NOMO-1 treated with DMSO at 0.1 percent for 48 hours (cell line): ENCODE results near the gene PYCR2.
"Not testable (repeated sequence)": the region's sequence is repeated elsewhere in the genome, so short reads cannot be mapped to it uniquely, and the experiment has no call there.

Experiments used
- DNase-seq: peaks from one replicate; lab custom pipeline; 2025; ENCODE audit not compliant: unreplicated experiment; lab: John Stamatoyannopoulos, UW

PYCR2 gene

DNA sequence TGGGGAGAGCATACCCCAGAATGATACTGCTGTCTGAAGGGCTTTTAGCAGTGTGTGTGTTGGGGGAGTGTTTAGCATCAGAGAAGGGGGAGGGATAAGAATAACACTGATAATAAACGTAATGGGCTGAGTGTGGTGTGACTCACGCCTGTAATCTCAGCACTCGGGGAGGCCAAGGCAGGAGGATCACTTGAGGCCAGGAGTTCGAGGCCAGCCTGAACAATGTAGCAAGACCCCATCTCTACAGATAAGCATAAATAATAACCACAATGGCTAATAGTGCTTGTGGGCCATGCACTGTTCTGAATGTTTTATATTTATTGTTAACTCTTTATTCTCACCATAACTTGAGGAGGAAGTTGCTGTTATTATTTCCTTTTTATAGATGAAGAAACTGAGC lies 19.5 kb upstream of the PYCR2 start:
- DNase-seq = no peak

DNA sequence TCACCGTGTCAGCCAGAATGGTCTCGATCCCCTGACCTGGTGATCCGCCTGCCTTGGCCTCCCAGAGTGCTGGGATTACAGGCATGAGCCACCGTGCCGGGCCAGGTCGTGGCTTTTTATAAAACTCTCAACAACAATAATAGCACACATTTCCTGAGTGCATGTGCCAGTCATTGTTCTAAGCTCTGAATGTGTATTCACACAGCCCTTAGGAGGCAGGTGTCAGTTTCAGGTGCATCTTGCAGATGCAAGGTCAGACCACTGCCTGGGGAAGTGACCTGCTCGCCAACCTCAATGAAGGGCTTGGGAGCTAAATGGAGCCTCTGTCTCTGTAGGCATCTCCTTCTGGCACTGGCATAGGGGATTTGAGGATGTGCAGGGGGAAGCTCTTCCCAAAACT lies 18.5 kb upstream of the PYCR2 start:
- no peak for DNase-seq

DNA sequence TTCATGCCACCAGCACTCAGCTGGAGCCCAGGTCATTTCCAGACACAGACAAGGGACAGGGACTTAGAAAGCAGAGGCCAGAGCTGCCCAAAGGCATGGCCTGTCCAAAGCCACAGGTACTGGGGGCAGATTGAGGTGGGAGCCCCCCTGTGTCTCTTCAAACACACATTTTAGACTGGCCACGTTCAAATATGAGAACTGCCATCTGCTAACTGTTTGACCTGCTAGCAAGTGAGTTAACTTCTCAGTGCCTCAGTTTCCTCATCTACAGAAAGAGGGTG lies 17.8 kb upstream of the PYCR2 start:
- no peak for DNase-seq

DNA sequence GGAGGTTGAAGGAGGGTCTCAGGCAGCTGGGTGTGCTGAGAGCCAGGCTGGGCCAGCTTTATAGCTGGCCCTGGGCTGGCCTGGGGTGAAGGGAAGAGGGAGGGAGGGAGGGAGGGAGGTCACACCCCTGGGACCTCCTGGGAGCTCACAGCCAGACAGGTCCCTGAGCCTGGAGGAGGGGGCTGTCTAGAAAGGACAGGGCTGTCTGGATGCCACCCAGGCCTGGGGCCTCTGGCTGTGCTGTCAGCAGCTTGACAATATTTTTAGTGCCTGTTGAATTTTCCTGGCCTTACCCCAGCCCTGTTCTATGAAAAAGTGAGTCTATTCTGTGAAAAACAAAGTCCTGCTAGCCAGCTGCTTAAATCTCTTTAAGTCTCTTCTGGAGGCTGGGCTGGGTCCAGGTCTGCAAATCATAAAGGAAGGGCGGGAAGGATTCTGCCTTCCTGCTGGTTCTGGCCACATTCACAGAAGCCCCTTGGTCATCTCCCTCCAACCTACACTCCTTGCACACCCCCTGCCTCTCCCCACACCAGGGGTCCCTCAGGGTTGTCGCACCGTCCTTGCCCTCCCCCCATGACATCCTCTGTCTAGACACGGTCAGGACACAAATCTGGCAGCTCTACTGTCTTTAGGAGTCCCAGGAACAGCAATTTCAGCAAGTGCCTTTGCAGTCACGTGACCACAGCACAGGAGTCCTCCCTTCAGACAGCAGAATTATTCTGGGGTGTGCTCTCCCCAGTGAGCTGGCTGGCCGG lies 17.3 kb upstream of the PYCR2 start, which contains the start of gene LEFTY2:
LEFTY2 (minus strand) TSS at position 34 of the 755 bp plus-strand sequence. CDS start 80 bp downstream, outside the sequence.
- no peak for DNase-seq

DNA sequence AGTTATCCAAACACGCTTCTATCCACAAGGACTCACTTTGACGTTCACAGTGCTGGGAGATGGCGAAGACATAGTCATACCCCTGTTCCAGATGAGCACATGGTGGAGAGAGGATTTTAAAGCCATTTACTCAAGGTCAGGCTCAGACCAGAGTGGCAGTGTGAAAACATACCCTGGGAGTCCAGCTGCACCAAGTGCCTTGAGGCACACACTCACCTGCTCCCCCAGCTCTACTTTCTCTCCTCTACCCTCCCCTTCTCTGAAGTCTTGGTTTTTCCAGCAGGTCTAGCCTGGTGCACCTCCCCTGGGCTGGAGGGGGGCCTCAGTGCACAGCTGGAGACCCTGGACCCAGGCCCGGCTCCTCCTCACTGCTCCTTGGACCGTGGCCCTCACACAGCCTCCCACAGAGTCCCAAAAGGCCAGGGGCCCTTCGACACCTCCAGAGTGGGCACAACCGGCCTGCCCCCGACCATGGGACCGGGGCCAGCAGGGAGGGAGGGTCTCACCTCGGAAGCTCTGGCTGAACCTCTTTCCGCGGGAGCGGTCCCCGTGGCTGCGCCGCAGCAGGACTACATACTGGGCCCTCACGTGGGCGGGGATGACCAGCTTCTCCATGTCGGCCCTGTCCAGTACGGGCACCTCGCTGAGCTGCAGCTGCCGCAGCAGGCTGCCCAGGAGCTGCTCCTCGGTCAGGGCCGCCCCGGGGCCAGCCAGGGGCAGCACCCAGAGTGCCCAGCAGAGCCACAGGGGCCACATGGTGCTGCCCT lies 16.5 kb upstream of the PYCR2 start:
- DNase-seq = no peak

DNA sequence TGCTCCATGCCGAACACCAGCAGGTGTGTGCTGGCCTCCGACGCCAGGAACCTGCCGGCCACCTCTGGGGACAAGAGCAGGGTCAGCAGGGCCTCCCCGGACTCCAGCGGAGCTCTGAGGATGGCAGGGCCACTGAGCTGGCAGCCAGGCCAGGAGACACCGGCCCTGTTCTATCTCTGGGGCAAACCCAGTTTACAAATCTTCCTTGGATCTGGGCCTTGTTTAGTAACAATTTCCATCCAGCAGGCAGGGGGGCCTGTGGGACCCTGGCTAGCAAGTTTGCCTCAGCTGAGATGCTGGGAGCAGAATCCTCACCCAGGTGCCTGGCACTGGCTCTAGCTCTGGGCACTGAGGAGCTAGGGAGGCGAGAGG lies 15.9 kb upstream of the PYCR2 start:
- not testable (repeated sequence) for DNase-seq

DNA sequence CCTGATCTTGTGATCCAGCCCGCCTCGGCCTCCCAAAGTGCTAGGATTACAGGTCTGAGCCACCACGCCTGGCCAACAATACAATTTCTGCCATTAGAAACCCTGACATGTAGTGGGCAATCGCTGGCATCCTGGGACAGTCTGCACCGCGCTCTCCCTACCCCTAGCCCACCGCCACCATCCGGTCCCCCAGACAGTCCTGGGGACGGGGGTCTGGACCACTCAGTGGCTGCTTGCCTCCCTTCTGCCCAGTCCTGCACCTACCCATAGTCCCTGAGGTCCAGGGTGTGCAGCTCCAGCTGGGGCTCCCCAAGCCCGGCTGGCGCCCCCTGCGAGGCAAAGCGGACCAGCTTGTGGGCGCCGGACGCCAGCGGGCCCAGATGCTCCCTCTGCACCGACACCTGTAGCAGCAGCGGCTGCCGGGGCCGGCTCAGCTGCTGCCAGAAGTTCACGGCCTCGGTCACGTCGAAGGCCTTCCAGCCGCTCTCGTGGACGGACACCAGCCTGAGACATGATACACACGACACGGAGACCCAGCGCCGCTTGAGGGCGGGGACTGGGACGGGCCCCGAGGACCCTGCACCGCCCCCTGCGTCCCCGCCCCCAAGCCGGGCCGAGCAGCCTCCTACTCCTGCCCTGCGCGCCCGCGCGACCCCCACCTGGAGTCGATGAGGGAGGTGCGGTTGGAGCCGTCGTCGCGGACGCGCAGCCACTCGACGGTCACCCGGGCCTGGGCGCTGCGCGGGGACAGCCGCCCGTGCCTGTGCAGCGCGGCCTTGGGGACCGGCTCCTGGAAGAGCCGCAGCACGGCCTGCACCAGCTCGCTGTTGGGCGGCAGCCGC lies 15.3 kb upstream of the PYCR2 start:
- not testable (repeated sequence) for DNase-seq

DNA sequence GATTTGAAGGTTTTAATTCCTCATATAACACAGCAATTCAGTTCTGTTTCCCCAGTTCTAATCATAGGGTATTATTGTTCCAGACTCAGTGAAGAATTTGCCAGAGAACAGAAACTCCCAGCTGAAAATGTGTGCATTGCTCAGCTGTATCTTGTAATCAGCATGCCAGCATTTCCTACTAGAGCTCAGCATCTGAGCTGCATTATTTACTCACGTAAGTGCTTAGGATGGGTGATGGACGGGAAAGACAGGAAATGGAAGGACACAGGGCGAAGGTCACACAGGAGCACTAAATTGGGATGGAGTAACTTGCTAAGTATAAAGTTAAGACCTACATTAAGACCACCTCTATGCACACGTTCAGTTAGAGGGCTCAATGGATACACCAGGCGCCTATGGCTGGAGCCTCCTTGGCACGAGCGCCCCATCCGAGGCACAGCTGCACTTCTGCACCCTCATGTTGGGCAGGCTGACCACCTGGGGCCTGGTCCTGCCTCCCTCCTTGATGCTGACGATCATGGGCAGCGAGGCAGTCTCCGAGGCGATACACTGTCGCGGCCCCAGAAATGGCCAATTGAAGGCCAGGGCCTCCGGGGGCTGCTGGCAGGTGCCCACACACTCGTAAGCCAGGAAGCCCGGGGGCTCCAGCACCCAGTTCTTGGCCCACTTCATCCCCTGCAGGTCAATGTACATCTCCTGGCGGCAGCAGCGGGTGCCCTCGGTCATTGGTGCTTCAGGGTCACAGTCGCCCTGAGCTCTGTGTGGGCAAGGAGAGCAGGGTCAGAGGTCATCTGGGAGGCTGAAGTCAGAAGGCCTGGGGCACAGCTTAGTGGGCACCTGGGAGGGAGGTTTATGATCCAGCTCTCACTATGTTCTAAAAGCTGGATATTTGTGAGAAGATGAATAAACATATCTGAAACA lies 13.3 kb upstream of the PYCR2 start:
- no peak for DNase-seq

DNA sequence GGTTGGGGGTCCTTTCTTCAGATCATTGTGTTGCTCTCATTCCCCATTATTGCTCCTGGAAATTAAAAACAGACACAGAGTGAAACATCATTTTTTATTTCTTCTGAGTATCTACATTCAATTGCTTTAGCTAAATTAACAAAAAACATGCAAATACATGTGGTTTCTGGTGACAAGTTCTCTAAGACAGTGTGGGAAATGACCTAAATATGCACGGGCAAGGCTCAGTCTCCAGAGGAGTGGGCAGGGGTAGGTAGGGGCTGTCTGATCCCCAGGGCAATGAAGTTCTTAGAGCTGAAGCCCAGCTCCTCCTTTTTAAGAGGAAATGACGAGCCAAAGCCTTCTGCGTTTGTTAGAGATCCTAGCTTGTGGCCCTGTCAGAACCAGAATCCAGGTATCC lies 12.5 kb upstream of the PYCR2 start:
- no peak for DNase-seq

DNA sequence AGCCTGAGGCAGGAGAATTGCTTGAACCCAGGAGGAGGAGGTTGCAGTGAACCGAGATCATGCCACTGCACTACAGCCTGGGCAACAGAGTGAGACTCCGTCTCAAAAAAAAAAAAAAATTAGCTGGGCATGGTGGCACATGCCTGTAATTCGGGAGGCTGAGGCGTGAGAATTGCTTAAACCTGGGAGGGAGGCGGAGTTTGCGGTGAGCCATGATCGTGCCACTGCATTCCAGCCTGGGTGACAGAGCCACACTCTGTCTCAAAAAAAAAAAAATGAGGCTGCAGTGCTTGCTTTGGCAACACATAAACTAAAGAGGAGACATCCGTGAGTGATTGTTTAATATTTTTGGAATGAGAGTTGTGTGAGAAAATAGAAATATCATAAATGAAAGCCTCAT lies 12.0 kb upstream of the PYCR2 start:
- DNase-seq = not testable (repeated sequence)

DNA sequence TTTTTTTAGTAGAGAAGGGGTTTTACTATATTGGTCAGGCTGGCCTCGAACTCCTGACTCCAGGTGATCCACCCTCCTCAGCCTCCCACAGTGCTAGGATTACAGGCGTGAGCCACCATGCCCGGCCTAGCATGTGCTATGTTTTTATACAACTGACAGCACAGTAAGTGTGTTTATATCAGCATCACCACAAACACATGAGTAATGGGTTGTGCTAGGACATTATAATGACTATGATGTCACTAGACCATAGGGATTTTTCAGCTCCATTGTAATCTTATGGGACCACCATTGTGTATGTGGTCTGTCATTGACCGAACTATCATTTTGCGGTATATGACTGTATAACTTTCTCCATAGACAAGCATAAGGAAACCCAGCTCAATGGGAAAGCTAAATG lies 10.7 kb upstream of the PYCR2 start:
- no peak for DNase-seq

DNA sequence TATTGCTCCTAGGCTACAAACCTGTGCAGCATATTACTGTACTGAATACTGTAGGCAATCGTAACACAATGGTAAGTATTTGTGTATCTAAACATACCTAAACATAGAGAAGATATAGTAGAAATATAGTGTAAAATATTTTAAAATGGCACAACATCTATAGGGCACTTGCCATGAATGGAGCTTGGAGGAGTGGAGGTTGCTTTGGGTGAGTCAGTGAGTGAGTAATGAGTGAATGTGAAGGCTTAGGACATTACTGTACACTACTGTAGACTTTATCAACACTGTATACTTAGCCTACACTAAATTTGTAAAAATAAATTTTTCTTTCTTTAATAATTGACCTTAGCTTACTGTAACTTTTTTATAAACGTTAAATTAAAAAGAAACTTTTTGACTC lies 9.0 kb upstream of the PYCR2 start:
- DNase-seq = no peak

DNA sequence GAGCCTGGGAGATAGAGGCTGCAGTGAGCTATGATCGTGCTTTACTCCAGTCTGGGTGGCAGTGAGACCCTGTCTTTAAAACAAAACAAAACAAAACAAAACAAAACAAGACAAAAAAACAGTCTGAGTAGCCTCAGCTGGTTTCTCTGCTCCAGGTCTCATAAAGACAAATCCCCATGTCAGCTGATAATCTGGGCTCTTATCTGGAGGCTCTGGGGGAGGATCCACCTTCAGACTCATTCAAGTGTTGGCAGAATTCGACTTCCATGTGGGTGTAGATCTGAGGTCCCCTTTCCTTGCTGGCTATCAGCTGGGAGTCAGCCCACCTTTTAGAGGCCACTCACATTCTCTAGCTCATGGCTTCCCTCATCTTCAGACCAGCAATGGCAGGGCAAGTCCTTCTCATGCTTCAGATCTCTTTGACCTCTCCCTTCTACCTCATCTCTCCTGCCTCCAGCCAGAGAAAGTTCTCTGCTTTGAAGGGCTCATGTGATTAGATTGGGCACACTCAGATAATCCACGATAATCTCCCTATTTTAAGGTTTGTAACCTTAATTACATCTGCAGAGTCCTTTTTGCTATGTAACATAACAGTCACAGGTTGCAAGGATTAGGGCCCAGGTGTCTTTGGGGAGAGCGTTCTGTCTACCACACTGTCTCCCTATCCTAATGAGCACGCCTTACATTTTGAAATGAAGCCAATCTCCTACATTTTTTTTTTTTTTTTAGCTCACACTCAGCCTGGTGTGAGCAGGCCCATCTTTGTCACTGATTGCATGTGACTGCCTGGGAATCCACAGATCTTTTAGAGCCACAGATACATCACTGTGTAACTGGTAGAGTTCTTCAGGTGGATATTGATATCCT lies 7.5 kb upstream of the PYCR2 start:
- no peak for DNase-seq

DNA sequence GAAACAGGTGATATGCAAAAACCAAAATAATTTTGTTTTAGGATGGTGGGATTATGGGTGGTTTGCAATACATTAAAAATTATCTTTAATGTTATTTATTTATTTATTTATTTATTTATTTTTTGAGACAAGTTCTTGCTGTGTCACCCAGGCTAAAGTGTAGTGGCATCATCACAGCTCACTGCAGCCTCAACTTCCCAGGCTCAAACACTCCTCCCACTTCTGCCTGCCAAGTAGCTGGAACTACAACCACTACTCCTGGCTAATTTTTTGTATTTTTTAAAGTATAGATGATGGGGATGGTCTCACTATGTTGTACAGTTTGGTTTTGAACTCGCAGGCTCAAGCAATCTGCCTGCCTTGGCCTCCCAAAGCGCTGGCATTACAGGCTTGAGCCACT lies 6.5 kb upstream of the PYCR2 start:
- no peak for DNase-seq

DNA sequence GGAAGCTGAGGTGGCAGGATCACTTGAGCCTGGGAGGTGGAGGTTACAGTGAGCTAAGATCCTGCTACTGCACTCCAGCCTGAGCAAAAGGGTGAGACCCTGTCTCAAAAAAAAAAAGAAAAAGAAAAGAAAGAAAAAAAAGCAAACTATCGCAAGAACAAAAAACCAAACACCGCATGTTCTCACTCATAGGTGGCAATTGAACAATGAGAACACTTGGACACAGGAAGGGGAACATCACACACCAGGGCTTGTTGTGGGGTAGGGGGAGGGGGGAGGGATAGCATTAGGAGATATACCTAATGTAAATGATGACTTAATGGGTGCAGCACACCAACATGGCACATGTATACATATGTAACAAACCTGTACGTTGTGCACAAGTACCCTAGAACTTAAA lies 5.4 kb upstream of the PYCR2 start:
- DNase-seq = not testable (repeated sequence)

DNA sequence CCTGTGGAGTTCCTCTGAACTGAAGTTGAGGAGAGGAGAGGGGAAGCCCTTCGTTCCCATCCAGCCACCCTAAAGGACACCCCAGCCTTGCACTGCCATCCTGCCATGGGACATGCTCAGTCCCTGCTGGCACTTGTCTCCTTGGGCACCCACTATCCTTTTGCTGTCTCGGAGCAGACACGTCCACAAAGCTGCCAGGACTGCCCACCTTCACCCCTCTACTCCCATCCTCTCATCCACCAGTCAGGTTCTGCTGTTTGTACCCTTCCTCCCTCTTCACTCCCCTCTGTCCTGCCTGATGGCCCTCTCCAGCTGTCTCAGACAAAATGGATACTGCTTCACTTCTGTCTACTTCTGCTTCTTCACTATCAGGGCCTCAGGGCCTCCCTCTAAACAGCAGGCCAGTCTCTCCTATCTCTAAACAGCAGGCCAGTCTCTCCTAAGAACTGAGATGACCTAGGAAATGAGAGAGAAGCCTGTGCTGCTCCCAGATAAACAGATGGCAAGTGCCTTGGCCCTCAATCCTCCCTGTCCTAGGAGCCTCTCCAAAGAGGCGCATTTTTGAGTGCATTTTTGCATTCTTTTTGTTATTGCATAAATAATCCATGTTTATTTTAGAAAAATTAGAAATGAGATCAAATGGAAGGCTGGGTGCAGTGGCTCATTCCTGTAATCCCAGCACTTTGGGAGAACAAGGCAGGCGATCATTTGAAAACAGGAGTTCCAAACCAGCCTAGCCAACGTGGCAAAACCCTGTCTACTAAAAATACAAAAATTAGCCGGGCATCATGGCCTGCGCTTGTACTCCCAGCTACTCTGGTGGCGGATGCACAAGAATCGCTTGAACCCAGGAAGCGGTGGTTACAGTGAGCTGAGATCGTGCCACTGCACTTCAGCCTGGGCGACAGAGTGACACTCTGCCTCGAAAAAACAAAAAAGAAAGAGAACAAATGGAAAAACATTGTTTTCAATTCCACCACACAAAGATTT lies 4.4 kb upstream of the PYCR2 start:
- peak; percentile 17 for DNase-seq

DNA sequence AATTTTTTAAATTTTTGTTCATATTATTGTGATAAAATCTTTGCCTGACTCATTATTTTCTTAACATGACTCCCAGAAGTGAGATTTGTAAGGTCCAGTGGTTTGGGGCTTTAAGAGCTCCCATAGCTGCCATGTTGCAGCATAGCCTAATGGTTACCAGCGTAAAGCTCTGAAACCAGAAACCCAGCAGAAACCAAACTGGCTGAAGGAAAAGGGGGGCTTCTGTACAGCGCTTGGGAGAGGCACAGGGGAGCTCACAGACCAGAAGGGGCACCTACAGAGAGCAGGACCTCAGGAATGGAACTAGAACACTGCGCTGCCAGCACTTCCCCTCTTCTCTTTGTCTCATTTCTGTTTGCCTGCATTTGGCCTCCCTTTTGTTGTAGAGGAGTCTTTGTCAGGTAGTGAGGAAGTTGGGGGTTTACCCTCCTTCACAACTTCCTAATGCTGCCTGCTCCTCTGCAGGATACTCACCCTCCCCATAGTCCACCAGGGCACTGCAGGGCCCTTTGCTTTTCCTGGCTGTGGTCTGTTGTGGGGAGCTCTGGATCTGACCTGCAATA lies 2.6 kb upstream of the PYCR2 start:
- DNase-seq = peak; percentile 27

DNA sequence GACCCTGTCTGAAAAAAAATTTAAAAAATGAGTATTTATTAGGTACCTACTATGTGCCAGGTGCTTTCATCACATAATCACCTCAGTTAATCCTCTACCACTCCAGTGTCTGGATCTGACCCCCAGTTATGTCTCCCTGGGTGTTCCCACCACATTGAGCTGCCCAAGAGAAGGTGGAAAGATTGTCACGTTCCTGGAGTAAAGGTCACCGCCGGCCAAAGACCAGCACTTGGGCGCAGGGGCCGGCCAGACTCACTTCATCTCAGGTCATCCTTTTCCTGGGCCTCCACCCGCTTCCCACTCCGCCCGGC lies 714 bp downstream of the PYCR2 start:
- no peak for DNase-seq
